Mucosa of rectum (tissue), 2 donors: ENCODE data around the gene TBC1D30.

Experiments
- H3K27ac ChIP-seq, 2 donors: one replicate each; pipeline ENCODE4 v1.7.0; 2013; ENCODE audit warnings: inconsistent platforms in 2 of 2, low read depth in 2 of 2, low read length in 2 of 2
- H3K27me3 ChIP-seq, 2 donors: one replicate each; pipeline ENCODE4 v1.7.0; 2013; ENCODE audit warnings: low read length in 2 of 2; ENCODE audit not compliant: control insufficient read depth in 2 of 2, insufficient read depth in 2 of 2
- H3K36me3 ChIP-seq, 2 donors: one replicate each; pipeline ENCODE4 v1.7.0; 2013; ENCODE audit warnings: low read length in 2 of 2; ENCODE audit not compliant: control insufficient read depth in 2 of 2, insufficient read depth in 2 of 2
- H3K4me1 ChIP-seq, 2 donors: one replicate each; pipeline ENCODE4 v1.7.0; 2013; ENCODE audit warnings: low read length in 2 of 2, mild to moderate bottlenecking in 1 of 2; ENCODE audit not compliant: control insufficient read depth in 2 of 2, insufficient read depth in 2 of 2
- H3K4me3 ChIP-seq, 2 donors: one replicate each; pipeline ENCODE4 v1.7.0; 2013; ENCODE audit warnings: low read length in 2 of 2
- H3K9ac ChIP-seq, 2 donors: one replicate each; pipeline ENCODE4 v1.7.0; 2013; ENCODE audit warnings: low read length in 2 of 2, low read depth in 1 of 2, mild to moderate bottlenecking in 1 of 2
- H3K9me3 ChIP-seq, 2 donors: one replicate each; pipeline ENCODE4 v1.7.0; 2013; ENCODE audit warnings: low read length in 2 of 2; ENCODE audit not compliant: control insufficient read depth in 2 of 2
- donor health status: healthy.
- donor health status: Normal muscosa, but diverticular disease.

TBC1D30 gene

DNA sequence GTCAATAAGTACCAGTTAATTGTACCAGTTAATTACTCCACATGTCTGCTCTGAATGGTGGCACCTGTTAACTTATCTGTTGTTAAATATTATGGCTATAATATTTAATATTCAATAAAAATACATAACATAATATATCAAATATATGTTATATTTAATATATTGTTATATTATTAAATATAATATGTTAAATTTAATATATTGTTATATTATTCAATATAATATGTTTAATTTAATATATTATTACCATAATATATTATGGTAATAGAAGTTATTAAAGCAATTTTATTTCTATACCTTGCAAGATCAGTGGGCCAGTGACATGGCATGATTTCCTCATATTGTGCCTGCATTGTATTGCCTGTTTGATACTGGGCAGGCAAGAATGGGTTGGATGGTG, 98.4 kb downstream of the TBC1D30 start:
- Histone ChIP-seq H3K9me3 (no peaks in the 10 kb centered on the region), H3K27me3 (no peaks in the 10 kb centered on the region), H3K36me3 (no peaks in the 10 kb centered on the region), H3K4me3 (no peak overlapping the region), H3K27ac (no peak overlapping the region), H3K4me1 (no peaks in the 10 kb centered on the region), H3K9ac (no peak overlapping the region)

DNA sequence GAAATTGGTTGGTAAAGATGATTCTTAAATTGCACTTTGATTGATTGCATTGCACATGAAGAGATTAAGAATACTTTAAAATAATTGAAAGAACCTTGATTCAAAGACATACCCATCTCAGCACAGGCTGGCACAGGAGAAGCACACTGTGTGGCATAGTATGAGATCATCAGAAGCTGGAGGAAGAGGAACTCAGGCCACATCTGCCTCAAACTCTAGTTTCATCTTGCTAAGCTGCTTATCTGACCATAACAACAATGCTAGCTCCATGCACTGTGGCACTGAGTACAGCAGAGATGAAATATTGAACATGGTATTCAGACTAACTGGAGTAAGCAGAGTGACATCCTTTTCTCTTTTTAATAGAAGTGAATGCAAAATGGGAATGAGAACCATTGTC, 99.1 kb downstream of the TBC1D30 start:
- H3K4me3 ChIP-seq = no peak overlapping the region
- no peak overlapping the region for H3K27ac ChIP-seq
- no peaks in the 10 kb centered on the region for H3K9me3 ChIP-seq
- no peaks in the 10 kb centered on the region for H3K36me3 ChIP-seq
- H3K4me1 ChIP-seq = no peaks in the 10 kb centered on the region
- no peaks in the 10 kb centered on the region for H3K27me3 ChIP-seq
- H3K9ac ChIP-seq = no peak overlapping the region
